Body of pancreas (tissue), 4 donors: ENCODE data around the gene MPG. TPM values are rescaled to one million over a fixed set of nuclear protein-coding genes. Genes with fewer than 3 reads are reported as not detected.
"Not testable (repeated sequence)": the region's sequence is repeated elsewhere in the genome, so short reads cannot be mapped to it uniquely, and the experiment has no call there.

Source experiments
- ATAC-seq: fragments of 150-250 bp; one replicate; pipeline ENCODE4 v1.9.1; 2016
- DNase-seq, 4 donors: peaks; one replicate each; pipeline ENCODE4 v3.0.0-alpha.2; 2019
- H3K27ac ChIP-seq, 4 donors: fragments of 200-600 bp; sonication (generic); 1 replicate in 3 of 4; 2 replicates in 1 of 4; pipeline versions ENCODE4 v1.5.1 to v1.6.1; 2016 to 2019; ENCODE audit warnings: mild to moderate bottlenecking in 1 of 4, mixed read lengths in 1 of 4, moderate library complexity in 1 of 4
- H3K27me3 ChIP-seq, 2 donors: fragments of 200-600 bp; sonication (generic); one replicate each; pipeline ENCODE4 v1.6.0; 2016; ENCODE audit warnings: mild to moderate bottlenecking in 1 of 2
- H3K36me3 ChIP-seq, 2 donors: fragments of 200-600 bp; sonication (generic); replicated peaks in 1 of 2; 2 replicates each; pipeline ENCODE4 v1.5.1; 2016; ENCODE audit warnings: low read depth in 2 of 2; ENCODE audit not compliant: insufficient read depth in 1 of 2
- H3K4me1 ChIP-seq: fragments of 200-600 bp; sonication (generic); one replicate; pipeline ENCODE4 v1.6.0; 2016
- H3K4me3 ChIP-seq, 2 donors: fragments of 200-600 bp; sonication (generic); 1 replicate in 1 of 2; 2 replicates in 1 of 2; pipeline ENCODE4 v1.5.1; 2016 to 2019
- H3K9me3 ChIP-seq, 3 donors: fragments of 200-600 bp; sonication (generic); 1 replicate in 2 of 3; 2 replicates in 1 of 3; pipeline ENCODE4 v1.5.1; 2016
- CTCF ChIP-seq, 7 experiments: fragments of 450-650 bp in 4 of 7; fragments of 200-600 bp in 3 of 7; sonication (generic) in 3 of 7; IDR thresholded peaks; one replicate each; pipeline ENCODE4 v1.5.1; 2016 to 2019; ENCODE audit warnings: antibody characterized with exemption in 7 of 7
- POLR2A ChIP-seq, 3 donors: fragments of 450-650 bp; IDR thresholded peaks; one replicate each; pipeline ENCODE4 v1.6.1; 2016; ENCODE audit warnings: antibody characterized with exemption in 3 of 3, mild to moderate bottlenecking in 2 of 3
- WGBS, 2 donors: methylation state at CpG; one replicate each; pipeline ENCODE4 v1.1.5; 2017; 5-methylcytosine and 5-hydroxymethylcytosine counted together
- intact Hi-C: fragments of 100-400 bp; cut with DNase I; formaldehyde crosslinking; loops from one replicate; pipeline ENCODE4 v1.15.1; 2023
- total RNA-seq, 2 donors: library from RNA; depleted of rRNA; stranded (reverse); fragments of >200 nt; gene quantifications; one replicate each; pipeline ENCODE4 v1.1.0, GENCODE V29; 2016

The MPG gene
- 10 to 100 TPM; 65.6 to 66.9 TPM for total RNA-seq

- H3K9me3 ChIP-seq, result no peaks in the 10 kb centered on the region
- ATAC-seq (peak; percentile 81), DNase-seq (peak; percentile 81 to 88 (median 86))
- no peaks in the 10 kb centered on the region for H3K27me3 ChIP-seq
- peak within 1 kb of the TSS; percentile 56 to 74 for H3K4me3 ChIP-seq
- peak within 1 kb of the TSS; percentile 37 to 87 (median 76) for H3K27ac ChIP-seq
- no peaks in the 10 kb centered on the region for H3K36me3 ChIP-seq
- WGBS, 2 donors, result 1% methylated on average over 59 of the region's 83 CpGs; no CpG with 5 or more reads in 1 of the 2 donors
- H3K4me1 ChIP-seq, result peaks cover 33% of the 10 kb centered on the region
- no peak for TF ChIP-seq CTCF (IDR thresholded peaks at IDR 0.05)
- TF ChIP-seq POLR2A (IDR thresholded peaks at IDR 0.05), result peak; percentile 37 to 59 (median 38)
- intact Hi-C loops, result no loop called here
Measured at GRCh38 chr16:77807-78443, at the start of gene MPG. Gene MPG (plus strand): TSS chr16:78225. CDS start chr16:78310, 85 bp downstream.

GRCh38 chr16:30627-31026 lies 47.4 kb upstream of the MPG start:
- DNase-seq, result peak in 1 of 4 donors; percentile 3
- ATAC-seq, result not testable (repeated sequence)
- WGBS, 2 donors, result 43% methylated on average over 1 of the region's 7 CpGs; no CpG with 5 or more reads in 1 of the 2 donors

GRCh38 chr16:33154-33876 lies 44.7 kb upstream of the MPG start:
- H3K27ac ChIP-seq, H3K9me3 ChIP-seq, ATAC-seq, intact Hi-C loops, H3K27me3 ChIP-seq, H3K4me1 ChIP-seq, H3K4me3 ChIP-seq, H3K36me3 ChIP-seq: not testable (repeated sequence)
- DNase-seq, result peak in 1 of 4 donors; percentile 1
- WGBS, 2 donors, result 73% methylated on average over 4 of the region's 8 CpGs; no CpG with 5 or more reads in 1 of the 2 donors

More at GRCh38 chr16:30627-31026, 47.4 kb upstream of the MPG start:
- H3K9me3 ChIP-seq, H3K4me3 ChIP-seq, H3K36me3 ChIP-seq, H3K27ac ChIP-seq, H3K27me3 ChIP-seq, intact Hi-C loops, H3K4me1 ChIP-seq: not testable (repeated sequence)

GRCh38 chr16:33877-34647 lies 44.0 kb upstream of the MPG start:
- Histone ChIP-seq H3K36me3 (no peaks in the 10 kb centered on the region), H3K4me1 (no peaks in the 10 kb centered on the region), H3K4me3 (no peak overlapping the region), H3K9me3 (no peaks in the 10 kb centered on the region), H3K27me3 (no peaks in the 10 kb centered on the region), H3K27ac (no peak overlapping the region)
- no peak for ATAC-seq
- no peak for TF ChIP-seq CTCF (IDR thresholded peaks at IDR 0.05)
- no peak for TF ChIP-seq POLR2A (IDR thresholded peaks at IDR 0.05)
- intact Hi-C loops, result no loop called here
- WGBS, 2 donors, result 83 to 90% methylated on average over 15 to 21 of the region's 21 CpGs
- peak in 1 of 4 donors; percentile 6 for DNase-seq

- no peak overlapping the region for H3K4me3 ChIP-seq
- H3K36me3 ChIP-seq, result no peaks in the 10 kb centered on the region
- ATAC-seq (no peak), DNase-seq (peak in 1 of 4 donors; percentile 7)
- 62 to 74% methylated on average over 6 of the region's 6 CpGs for whole genome bisulfite sequencing, 2 donors
- no peaks in the 10 kb centered on the region for H3K27me3 ChIP-seq
- H3K4me1 ChIP-seq, result no peaks in the 10 kb centered on the region
- intact Hi-C loops, result no loop called here
- H3K9me3 ChIP-seq, result no peaks in the 10 kb centered on the region
- TF ChIP-seq POLR2A (IDR thresholded peaks at IDR 0.05) (no peak), CTCF (IDR thresholded peaks at IDR 0.05) (no peak)
- H3K27ac ChIP-seq, result no peak overlapping the region
Measured at GRCh38 chr16:34648-34987, 43.4 kb upstream of the MPG start.
